HG02588 (cell line): Measurements from ENCODE around the gene POLG.

Source experiments
- ATAC-seq: cut with Tn5 transposase; IDR thresholded peaks from one replicate; pipeline ENCODE4 v1.9.1; 2021; ENCODE audit warnings: mild to moderate bottlenecking, moderate library complexity; ENCODE audit not compliant: unreplicated experiment

The POLG gene

GRCh38 chr15:89327113-89327512, 7.5 kb downstream of the POLG start:
- no peak for ATAC-seq

DNA sequence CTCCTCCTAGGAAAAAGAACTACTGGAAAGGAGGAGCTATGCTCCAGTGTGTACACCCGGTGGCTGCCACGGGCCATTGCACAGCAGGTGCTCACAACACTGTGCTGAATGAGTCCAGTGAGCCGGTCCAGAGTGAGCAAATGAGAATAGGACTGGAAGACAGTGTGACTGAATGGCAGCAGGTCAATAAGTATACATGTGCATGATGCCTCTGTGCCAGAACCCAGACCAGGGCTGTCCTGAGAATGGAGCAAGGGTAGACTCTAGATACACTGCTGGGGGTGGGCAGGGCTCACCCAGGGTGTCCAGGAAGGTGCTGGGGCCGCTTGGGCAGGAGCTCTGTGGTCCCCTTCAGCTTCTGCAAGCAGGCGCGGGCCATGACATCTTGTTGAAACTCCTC, 8.3 kb downstream of the POLG start:
- ATAC-seq: no peak

DNA sequence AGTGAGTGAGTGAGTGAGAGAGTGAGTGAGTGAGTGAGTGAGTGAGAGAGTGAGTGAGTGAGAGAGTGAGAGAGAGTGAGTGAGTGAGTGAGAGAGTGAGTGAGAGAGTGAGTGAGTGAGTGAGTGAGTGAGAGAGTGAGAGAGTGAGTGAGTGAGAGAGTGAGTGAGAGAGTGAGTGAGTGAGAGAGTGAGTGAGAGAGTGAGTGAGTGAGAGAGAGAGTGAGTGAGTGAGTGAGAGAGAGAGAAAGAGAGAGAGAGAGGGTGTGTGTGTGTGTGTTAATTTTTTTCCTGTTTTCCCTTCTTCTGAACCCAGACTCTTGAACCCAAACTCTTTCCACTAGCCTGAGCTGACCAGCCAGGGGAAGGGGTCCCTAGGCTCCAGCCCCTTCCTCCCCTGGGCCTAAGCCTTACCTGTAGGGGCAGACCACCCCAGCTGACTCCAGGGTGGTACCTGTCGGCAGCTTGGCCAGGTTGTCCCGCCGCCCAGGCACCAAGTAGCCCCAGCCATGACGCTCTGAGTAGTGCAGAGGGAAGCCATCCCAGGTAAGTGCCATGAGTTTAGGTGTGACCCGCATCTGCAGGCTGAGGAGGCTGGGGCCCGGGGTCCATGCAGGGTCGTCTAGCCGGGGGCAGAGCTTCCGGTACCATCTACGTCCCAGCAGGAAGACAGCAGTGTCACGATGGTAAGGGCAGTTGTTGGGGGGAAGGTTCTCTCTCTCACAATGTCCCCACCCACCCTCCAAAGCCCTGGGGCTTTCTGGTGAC, 9.4 kb downstream of the POLG start:
- no peak for ATAC-seq

GRCh38 chr15:89323825-89324224, 10.8 kb downstream of the POLG start:
- no peak for ATAC-seq

- no peak for ATAC-seq
Measured at GRCh38 chr15:89322822-89323221, 11.8 kb downstream of the POLG start.

GRCh38 chr15:89321521-89322410, 12.9 kb downstream of the POLG start:
- no peak for ATAC-seq

DNA sequence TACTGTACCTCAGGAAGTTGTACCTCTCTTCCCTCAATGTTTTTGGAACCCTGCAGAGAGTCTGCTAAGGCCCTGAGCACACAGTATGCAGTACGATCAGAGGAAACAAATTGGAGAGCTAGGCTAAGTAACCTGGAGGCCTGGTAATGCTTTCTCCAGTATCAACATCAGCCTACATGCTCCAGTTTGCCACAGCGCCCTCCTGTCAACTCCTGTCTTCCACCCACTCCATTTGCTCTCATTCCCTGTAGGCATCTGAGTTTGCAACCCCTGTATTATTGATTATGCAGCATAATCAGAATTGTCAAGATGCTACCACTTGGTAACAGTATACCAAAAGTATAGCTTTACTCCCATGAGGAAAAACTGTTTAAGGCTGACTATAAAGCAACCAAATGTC, 14.4 kb downstream of the POLG start:
- no peak for ATAC-seq

DNA sequence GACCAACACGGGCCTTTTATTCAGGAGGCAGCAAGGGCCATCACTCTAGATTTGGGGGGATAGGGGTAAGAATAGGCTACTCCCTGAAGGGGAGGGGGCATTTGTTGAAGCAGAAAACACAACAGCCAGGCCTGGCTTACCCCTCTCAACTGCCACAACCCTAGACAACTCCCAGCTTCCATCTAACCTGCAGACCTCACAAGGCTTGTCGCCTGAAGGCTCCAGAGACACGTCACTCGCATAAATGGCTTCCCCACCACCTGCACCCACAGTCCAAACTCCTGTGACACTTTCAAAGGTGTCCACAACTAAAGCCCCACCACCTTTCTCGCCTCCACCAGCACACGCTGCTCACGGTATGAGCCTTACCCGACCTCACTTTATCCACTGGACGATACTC, 14.9 kb downstream of the POLG start:
- ATAC-seq: no peak

DNA sequence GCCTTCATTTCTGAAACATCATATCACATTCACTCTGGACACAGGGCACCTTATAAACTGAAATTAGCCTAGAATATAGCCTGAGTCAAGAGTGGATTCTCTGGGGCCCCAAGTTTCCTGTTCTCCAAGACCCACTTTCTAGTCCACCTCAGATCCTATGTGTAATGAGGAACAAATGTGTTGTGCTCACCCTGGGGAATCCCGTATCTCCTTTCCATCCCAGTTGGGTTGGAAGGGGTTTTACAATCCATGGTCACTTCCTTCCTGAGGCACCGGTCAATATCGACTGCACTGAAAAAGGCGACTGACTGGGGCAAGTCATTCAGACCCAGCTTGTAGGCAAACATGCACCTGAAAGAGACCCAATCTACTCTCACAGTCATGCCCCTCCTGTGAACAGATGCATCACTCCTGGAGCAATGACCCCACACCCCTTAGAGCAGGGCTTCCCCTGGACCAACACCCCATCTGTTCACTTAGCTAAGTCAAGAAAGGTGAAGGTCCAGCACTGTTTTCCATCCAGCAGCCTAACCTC, 17.4 kb downstream of the POLG start:
- no peak for ATAC-seq

GRCh38 chr15:89316504-89316903, 18.1 kb downstream of the POLG start:
- ATAC-seq: no peak

- ATAC-seq: no peak
Measured at GRCh38 chr15:89315375-89315929, 19.2 kb downstream of the POLG start.

DNA sequence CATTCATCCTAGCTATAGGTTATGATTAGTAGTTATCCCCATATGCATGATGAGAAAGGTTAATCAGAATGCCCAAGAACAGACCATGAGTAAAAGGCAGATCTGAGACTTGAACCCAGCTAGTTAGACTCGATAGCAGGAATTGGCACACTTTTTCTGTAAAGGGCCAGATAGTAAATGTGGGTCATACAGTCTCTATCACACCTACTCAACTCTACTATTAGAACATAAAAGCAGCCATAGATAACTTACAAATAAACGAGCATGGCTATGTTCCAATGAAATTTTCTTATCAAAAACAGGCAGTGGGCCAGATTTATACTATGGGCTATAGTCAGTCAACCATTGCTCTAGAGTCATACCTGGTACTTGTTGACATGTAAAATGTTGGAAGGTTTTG, 24.6 kb downstream of the POLG start:
- ATAC-seq: no peak

GRCh38 chr15:89308236-89308635, 26.4 kb downstream of the POLG start:
- no peak for ATAC-seq

- ATAC-seq: no peak
Measured at GRCh38 chr15:89307791-89308190, 26.8 kb downstream of the POLG start.

GRCh38 chr15:89307046-89307587, 27.5 kb downstream of the POLG start:
- ATAC-seq: no peak

DNA sequence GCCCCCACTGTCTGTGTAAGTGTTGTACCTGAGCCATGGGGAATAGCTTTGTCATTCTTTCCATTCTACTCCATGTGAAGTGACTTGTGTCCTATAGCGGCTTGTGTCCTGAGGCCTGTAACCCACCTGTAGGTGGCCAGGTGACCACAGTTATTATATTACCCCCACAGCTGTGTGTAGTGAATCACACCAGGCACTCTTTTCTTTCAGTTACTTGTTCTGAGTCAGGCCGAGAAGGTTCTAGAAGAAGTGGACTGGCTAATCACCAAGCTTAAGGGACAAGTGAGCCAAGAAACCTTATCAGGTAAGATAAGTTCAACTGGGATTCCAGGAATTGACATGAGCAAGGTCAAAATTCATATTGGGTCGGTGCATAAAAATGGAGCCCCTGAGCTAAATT, 29.2 kb downstream of the POLG start:
- no peak for ATAC-seq

GRCh38 chr15:89303986-89304385, 30.6 kb downstream of the POLG start:
- no peak for ATAC-seq

- no peak for ATAC-seq
Measured at GRCh38 chr15:89301304-89302089, 33.1 kb downstream of the POLG start.

GRCh38 chr15:89299896-89300295, 34.7 kb downstream of the POLG start:
- no peak for ATAC-seq

GRCh38 chr15:89293012-89293411, 41.6 kb downstream of the POLG start:
- no peak for ATAC-seq
